Breast epithelium (tissue), 4 donors: ENCODE measurements around the gene EID2. TPM values are rescaled to one million over a fixed set of nuclear protein-coding genes. Genes with fewer than 3 reads are reported as not detected.
A peak's percentile ranks its signal among the peaks of the same experiment; 100 is the strongest.

ENCODE experiments used
- DNase-seq, 2 donors: peaks; one replicate each; pipeline ENCODE4 v3.0.0-alpha.2; 2019; ENCODE audit warnings: low spot score in 2 of 2
- H3K27ac ChIP-seq, 2 donors: fragments of 200-600 bp; sonication (generic) in 1 of 2; one replicate each; pipeline ENCODE4 v1.5.1; 2016 to 2019; ENCODE audit warnings: mild to moderate bottlenecking in 1 of 2
- H3K27me3 ChIP-seq, 2 donors: fragments of 200-600 bp; sonication (generic) in 1 of 2; one replicate each; pipeline versions ENCODE4 v1.5.1 to v1.6.0; 2017 to 2019; ENCODE audit warnings: control low read depth in 1 of 2, mild to moderate bottlenecking in 1 of 2
- H3K36me3 ChIP-seq: fragments of 200-600 bp; one replicate; pipeline ENCODE4 v1.5.1; 2019
- H3K4me1 ChIP-seq, 2 donors: fragments of 200-600 bp; sonication (generic); one replicate each; pipeline ENCODE4 v1.5.1; 2016 to 2019; ENCODE audit warnings: control low read depth in 1 of 2
- H3K4me3 ChIP-seq, 3 donors: fragments of 200-600 bp; sonication (generic); 1 replicate in 2 of 3; 2 replicates in 1 of 3; pipeline ENCODE4 v1.5.1; 2016 to 2019; ENCODE audit warnings: mild to moderate bottlenecking in 3 of 3, moderate library complexity in 2 of 3
- H3K9me3 ChIP-seq, 2 donors: fragments of 200-600 bp; sonication (generic) in 1 of 2; one replicate each; pipeline ENCODE4 v1.5.1; 2016 to 2019; ENCODE audit warnings: control low read depth in 1 of 2
- CTCF ChIP-seq, 3 donors: fragments of 450-650 bp; IDR thresholded peaks; one replicate each; pipeline ENCODE4 v1.5.1; 2016 to 2017; ENCODE audit warnings: antibody characterized with exemption in 3 of 3, mild to moderate bottlenecking in 3 of 3, moderate library complexity in 3 of 3
- POLR2A ChIP-seq: fragments of 450-650 bp; IDR thresholded peaks from one replicate; pipeline ENCODE4 v1.6.1; 2016; ENCODE audit warnings: antibody characterized with exemption, mild to moderate bottlenecking, moderate library complexity
- POLR2AphosphoS5 ChIP-seq, 3 donors: sonication (generic); formaldehyde crosslinking; IDR thresholded peaks; one replicate each; pipeline ENCODE4 v1.6.1; 2017; ENCODE audit warnings: antibody characterized with exemption in 3 of 3
- intact Hi-C: fragments of 100-400 bp; cut with DNase I; formaldehyde crosslinking; loops from one replicate; pipeline ENCODE4 v1.15.1; 2023; ENCODE audit warnings: low total_unique reads
- total RNA-seq, 3 donors: library from RNA; depleted of rRNA; stranded (reverse); fragments of >200 nt; gene quantifications; one replicate each; pipeline ENCODE4 v1.1.0, GENCODE V29; 2016

The EID2 gene
- total RNA-seq, 3 donors from 2014 or later = 13.0 to 14.7 (median 13.4) TPM

GRCh38 chr19:39544911-39545310 is 5.0 kb upstream of the EID2 start:
- Histone ChIP-seq H3K4me1 (no peaks in the 10 kb centered on the region), H3K27ac (no peak overlapping the region), H3K9me3 (no peaks in the 10 kb centered on the region), H3K27me3 (no peaks in the 10 kb centered on the region), H3K36me3 (no peaks in the 10 kb centered on the region), H3K4me3 (no peak overlapping the region)
- no peak for DNase-seq
- intact Hi-C loops = no loop called here
- no peak for TF ChIP-seq POLR2A

- no peak for TF ChIP-seq POLR2A
- TF ChIP-seq POLR2AphosphoS5 (IDR thresholded peaks at IDR 0.05) = no peak
- TF ChIP-seq CTCF (IDR thresholded peaks at IDR 0.05) = no peak
- Histone ChIP-seq H3K27ac (no peak overlapping the region), H3K4me1 (no peaks in the 10 kb centered on the region), H3K9me3 (no peaks in the 10 kb centered on the region), H3K4me3 (no peak overlapping the region), H3K36me3 (no peaks in the 10 kb centered on the region), H3K27me3 (no peaks in the 10 kb centered on the region)
- intact Hi-C loops = no loop called here
- no peak for DNase-seq
Measured at GRCh38 chr19:39544226-39544903, 4.4 kb upstream of the EID2 start.

GRCh38 chr19:39543477-39543857 is 3.5 kb upstream of the EID2 start:
- H3K27me3 ChIP-seq = no peaks in the 10 kb centered on the region
- TF ChIP-seq POLR2A (no peak), CTCF (IDR thresholded peaks at IDR 0.05) (no peak), POLR2AphosphoS5 (IDR thresholded peaks at IDR 0.05) (no peak)
- no peaks in the 10 kb centered on the region for H3K36me3 ChIP-seq
- intact Hi-C loops = no loop called here
- no peak overlapping the region for H3K27ac ChIP-seq
- peaks cover 0 to 7% of the 10 kb centered on the region in 2 donors for H3K4me1 ChIP-seq
- no peaks in the 10 kb centered on the region for H3K9me3 ChIP-seq
- no peak overlapping the region for H3K4me3 ChIP-seq
- no peak for DNase-seq

GRCh38 chr19:39542206-39542605 is 2.2 kb upstream of the EID2 start:
- Histone ChIP-seq H3K4me1 (peaks cover 0 to 10% of the 10 kb centered on the region in 2 donors), H3K4me3 (no peak overlapping the region), H3K9me3 (no peaks in the 10 kb centered on the region), H3K27ac (no peak overlapping the region), H3K27me3 (no peaks in the 10 kb centered on the region), H3K36me3 (no peaks in the 10 kb centered on the region)
- TF ChIP-seq POLR2AphosphoS5 (IDR thresholded peaks at IDR 0.05) (no peak), POLR2A (no peak), CTCF (IDR thresholded peaks at IDR 0.05) (no peak)
- no peak for DNase-seq
- intact Hi-C loops = no loop called here

- Histone ChIP-seq H3K27ac (peak overlapping the region in 1 of 2 donors; percentile 93), H3K4me3 (peak overlapping the region; percentile 66 to 83 (median 74)), H3K27me3 (no peaks in the 10 kb centered on the region), H3K36me3 (no peaks in the 10 kb centered on the region), H3K9me3 (no peaks in the 10 kb centered on the region), H3K4me1 (peaks cover 0 to 10% of the 10 kb centered on the region in 2 donors)
- DNase-seq = no peak
- intact Hi-C loops = no loop called here
- TF ChIP-seq CTCF (IDR thresholded peaks at IDR 0.05) (no peak), POLR2AphosphoS5 (IDR thresholded peaks at IDR 0.05) (no peak), POLR2A (no peak)
Measured at GRCh38 chr19:39540333-39540673, 342 bp upstream of the EID2 start.

GRCh38 chr19:39539165-39539517 is 820 bp downstream of the EID2 start:
- Histone ChIP-seq H3K36me3 (no peaks in the 10 kb centered on the region), H3K4me3 (peak overlapping the region; percentile 66 to 83 (median 74)), H3K4me1 (peaks cover 0 to 10% of the 10 kb centered on the region in 2 donors), H3K27ac (peak overlapping the region; percentile 93 to 94), H3K27me3 (no peaks in the 10 kb centered on the region), H3K9me3 (no peaks in the 10 kb centered on the region)
- TF ChIP-seq POLR2A (no peak), POLR2AphosphoS5 (IDR thresholded peaks at IDR 0.05) (no peak), CTCF (IDR thresholded peaks at IDR 0.05) (no peak)
- no peak for DNase-seq
- intact Hi-C loops = no loop called here
